Activated CD4-positive, alpha-beta T cell treated with anti-CD3 and anti-CD28 coated beads, Interleukin-2, amount 50 U/mL, for 1 hour (primary cell): ENCODE data around the gene XIRP1.
"Not testable (repeated sequence)": the region's sequence is repeated elsewhere in the genome, so short reads cannot be mapped to it uniquely, and the experiment has no call there.

ENCODE experiments used
- DNase-seq: peaks from one replicate; pipeline ENCODE4 v3.0.0-alpha.2; 2020

Gene XIRP1

GRCh38 chr3:39184081-39184967, 8.1 kb downstream of the XIRP1 start:
- no peak for DNase-seq

GRCh38 chr3:39183211-39184080, 8.9 kb downstream of the XIRP1 start:
- DNase-seq = no peak

- no peak for DNase-seq
These were observed 10.7 kb downstream of the XIRP1 start for GRCh38 chr3:39181408-39182335.

- DNase-seq = peak; percentile 90
These were observed 11.6 kb downstream of the XIRP1 start for GRCh38 chr3:39180546-39181346.

- no peak for DNase-seq
These were observed 12.2 kb downstream of the XIRP1 start for GRCh38 chr3:39180183-39180545.

- DNase-seq = no peak
These were observed 13.8 kb downstream of the XIRP1 start for GRCh38 chr3:39178553-39178952.

- peak; percentile 48 for DNase-seq
These were observed 14.6 kb downstream of the XIRP1 start for GRCh38 chr3:39177708-39178332.

GRCh38 chr3:39176025-39176714, 16.2 kb downstream of the XIRP1 start:
- DNase-seq = no peak

- DNase-seq = no peak
These were observed 18.9 kb downstream of the XIRP1 start for GRCh38 chr3:39173318-39174125.

- no peak for DNase-seq
These were observed 20.5 kb downstream of the XIRP1 start for GRCh38 chr3:39171860-39172259.

GRCh38 chr3:39170877-39171276, 21.5 kb downstream of the XIRP1 start:
- not testable (repeated sequence) for DNase-seq

GRCh38 chr3:39170461-39170860, 21.9 kb downstream of the XIRP1 start:
- no peak for DNase-seq

GRCh38 chr3:39169712-39170111, 22.7 kb downstream of the XIRP1 start:
- no peak for DNase-seq

- no peak for DNase-seq
These were observed 24.1 kb downstream of the XIRP1 start for GRCh38 chr3:39168156-39168780.

GRCh38 chr3:39166932-39167532, 25.4 kb downstream of the XIRP1 start:
- no peak for DNase-seq

- DNase-seq = no peak
These were observed 26.2 kb downstream of the XIRP1 start for GRCh38 chr3:39166134-39166710.

GRCh38 chr3:39165518-39165917, 26.9 kb downstream of the XIRP1 start:
- no peak for DNase-seq

- DNase-seq = no peak
These were observed 28.0 kb downstream of the XIRP1 start for GRCh38 chr3:39164414-39164813.
